Keratinocyte (primary cell): Measurements from ENCODE around the gene ERF.

ENCODE experiments used
- CTCF ChIP-seq, 3 experiments: IDR thresholded peaks in 1 of 3; conservative IDR thresholded peaks in 1 of 3; optimal IDR thresholded peaks in 1 of 3; 2 replicates in 2 of 3; 3 replicates in 1 of 3; pipeline versions ENCODE3 to v1.5.1; 2011; ENCODE audit warnings: low read length in 3 of 3, mild to moderate bottlenecking in 3 of 3, moderate library complexity in 2 of 3, control low read depth in 1 of 3, inconsistent platforms in 1 of 3; ENCODE audit not compliant: insufficient read depth in 2 of 3; ENCODE audit errors: extremely low read depth in 1 of 3
- EZH2 ChIP-seq: IDR thresholded peaks from one replicate; pipeline ENCODE4 v1.6.1; 2012; ENCODE audit warnings: inconsistent platforms, mild to moderate bottlenecking, low read length, moderate library complexity

GRCh38 chr19:42233106-42233505 lies 21.8 kb downstream of the ERF start:
- TF ChIP-seq CTCF (optimal IDR thresholded peaks at IDR 0.05 in 1 of 3, IDR thresholded peaks at IDR 0.05 in 1 of 3, conservative IDR thresholded peaks at IDR 0.05 in 1 of 3; ENCODE audit: extremely low read depth in 1 of 3, insufficient read depth in 2 of 3, low read length in 3 of 3) (no peak), EZH2 (no peak)
